ENCODE measurements around the gene GOLGB1.

GRCh38 chr3:121621491-121621890 is 128.1 kb downstream of the GOLGB1 start:
- TF ChIP-seq CTCF (IDR thresholded peaks at IDR 0.05; ENCODE audit: insufficient read depth, low read depth, low read length) (no peak), EZH2 (IDR thresholded peaks at IDR 0.05; ENCODE audit: insufficient read depth, low read length) (no peak)

Data from astrocyte (in vitro differentiated cells and primary cell).